A673 (cell line): ENCODE measurements around the gene PHKB. TPM values are rescaled to one million over a fixed set of nuclear protein-coding genes. Genes with fewer than 3 reads are reported as not detected.

ENCODE experiments used
- BruUV-seq: library from RNA; stranded (reverse); fragments of 400-500 nt; replicated peaks from 2 replicates; lab custom pipeline; 2021; lab: Mats Ljungman, UMichigan
- CTCF ChIA-PET: fragments of 300-600 bp; sonication (Branson Sonifier 250); formaldehyde crosslinking; loops from one replicate; lab custom pipeline; 2022; ENCODE audit warnings: antibody characterized with exemption; lab: Charles Lee
- POLR2A ChIA-PET: fragments of 300-600 bp; sonication (Branson Sonifier 250); formaldehyde crosslinking; loops from one replicate; lab custom pipeline; 2022; ENCODE audit warnings: antibody characterized with exemption; ENCODE audit not compliant: low non-redundant PET; lab: Charles Lee
- DNase-seq: peaks from one replicate; pipeline ENCODE4 v3.0.0-alpha.2; 2015; ENCODE audit warnings: low spot score
- H3K27ac ChIP-seq: fragments of 200-600 bp; sonication (generic); 2 replicates; pipeline ENCODE4 v1.5.1; 2016; ENCODE audit warnings: mixed run types, low read depth, mild to moderate bottlenecking, mixed read lengths, antibody characterized with exemption, low read length; ENCODE audit not compliant: poor library complexity, severe bottlenecking
- H3K27me3 ChIP-seq: fragments of 200-600 bp; sonication (generic); replicated peaks from 2 replicates; pipeline ENCODE4 v1.6.1; 2017; ENCODE audit warnings: mixed run types, low read depth, mild to moderate bottlenecking, mixed read lengths, antibody characterized with exemption, low read length; ENCODE audit not compliant: insufficient read depth, poor library complexity
- H3K36me3 ChIP-seq: fragments of 200-600 bp; sonication (generic); 2 replicates; pipeline ENCODE4 v1.6.1; 2016; ENCODE audit warnings: mixed run types, mild to moderate bottlenecking, mixed read lengths, antibody characterized with exemption, low read length; ENCODE audit not compliant: insufficient read depth, poor library complexity, severe bottlenecking
- H3K4me1 ChIP-seq: fragments of 200-600 bp; sonication (generic); 2 replicates; pipeline ENCODE4 v1.6.1; 2017; ENCODE audit warnings: mixed run types, mild to moderate bottlenecking, mixed read lengths, antibody characterized with exemption, low read length; ENCODE audit not compliant: insufficient read depth, poor library complexity, severe bottlenecking
- H3K4me3 ChIP-seq: fragments of 200-600 bp; sonication (generic); 2 replicates; pipeline ENCODE4 v1.5.1; 2016; ENCODE audit warnings: low read depth, mixed run types, mild to moderate bottlenecking, mixed read lengths, low read length; ENCODE audit not compliant: poor library complexity, severe bottlenecking
- H3K9me3 ChIP-seq: fragments of 200-600 bp; sonication (generic); 2 replicates; pipeline ENCODE4 v1.6.1; 2016; ENCODE audit warnings: mixed run types, low read depth, mild to moderate bottlenecking, mixed read lengths, antibody characterized with exemption, low read length; ENCODE audit not compliant: poor library complexity, severe bottlenecking
- CTCF ChIP-seq: fragments of 300-800, 200-600 bp; sonication (generic); conservative IDR thresholded peaks from 2 replicates; pipeline ENCODE4 v1.5.1; 2017; ENCODE audit warnings: low read depth, mild to moderate bottlenecking, antibody characterized with exemption, low read length, moderate library complexity, mixed read lengths
- EZH2 ChIP-seq: fragments of 200-600 bp; sonication (generic); IDR thresholded peaks from 2 replicates; pipeline ENCODE4 v1.6.1; 2017; ENCODE audit warnings: borderline replicate concordance, low read depth, mild to moderate bottlenecking, mixed read lengths, antibody characterized with exemption, low read length; ENCODE audit not compliant: poor library complexity, severe bottlenecking
- intact Hi-C: fragments of 100-400 bp; cut with micrococcal nuclease; formaldehyde crosslinking; loops from one replicate; pipeline ENCODE4 v1.10.0; 2022; ENCODE audit not compliant: unreplicated experiment
- total RNA-seq: library from RNA; stranded (reverse); gene quantifications from 2 replicates; pipeline ENCODE4 v1.2.3, GENCODE V29; 2021

PHKB gene
- total RNA-seq, 1 experiment from 2014 or later = 50.6 TPM

- no peak overlapping the region for H3K4me3 ChIP-seq
- TF ChIP-seq CTCF (no peak), EZH2 (no peak)
- intact Hi-C loops = no loop called here
- no peaks in the 10 kb centered on the region for H3K9me3 ChIP-seq
- BruUV-seq = no TSS peak
- no peak overlapping the region for H3K27ac ChIP-seq
- H3K27me3 ChIP-seq = no peaks in the 10 kb centered on the region
- no peaks in the 10 kb centered on the region for H3K36me3 ChIP-seq
- POLR2A ChIA-PET = no interaction called here
- CTCF ChIA-PET = no interaction called here
- DNase-seq = no peak
- no peaks in the 10 kb centered on the region for H3K4me1 ChIP-seq
These were observed 173.6 kb downstream of the PHKB start for GRCh38 chr16:47634727-47635126.

- ChIA-PET POLR2A (no interaction called here), CTCF (no interaction called here)
- Histone ChIP-seq H3K9me3 (no peaks in the 10 kb centered on the region), H3K27me3 (no peaks in the 10 kb centered on the region), H3K36me3 (no peaks in the 10 kb centered on the region), H3K4me1 (no peaks in the 10 kb centered on the region), H3K27ac (no peak overlapping the region), H3K4me3 (no peak overlapping the region)
- no TSS peak for BruUV-seq
- TF ChIP-seq CTCF (no peak), EZH2 (no peak)
- intact Hi-C loops = no loop called here
- no peak for DNase-seq
These were observed 175.5 kb downstream of the PHKB start for GRCh38 chr16:47636501-47637099.

- no peak for DNase-seq
- POLR2A ChIA-PET = no interaction called here
- BruUV-seq = no TSS peak
- intact Hi-C loops = no loop called here
- H3K4me3 ChIP-seq = no peak overlapping the region
- H3K27ac ChIP-seq = no peak overlapping the region
- TF ChIP-seq CTCF (no peak), EZH2 (no peak)
- H3K4me1 ChIP-seq = no peaks in the 10 kb centered on the region
- H3K9me3 ChIP-seq = no peaks in the 10 kb centered on the region
- no peaks in the 10 kb centered on the region for H3K36me3 ChIP-seq
- H3K27me3 ChIP-seq = no peaks in the 10 kb centered on the region
- CTCF ChIA-PET = no interaction called here
These were observed 177.0 kb downstream of the PHKB start for GRCh38 chr16:47638175-47638574.
